HG03196 (cell line): ENCODE data around the gene NOL3.

Source experiments
- ATAC-seq: cut with Tn5 transposase; IDR thresholded peaks from one replicate; pipeline ENCODE4 v1.9.1; 2021; ENCODE audit not compliant: unreplicated experiment

The NOL3 gene

GRCh38 chr16:67204076-67204475 lies 33.7 kb downstream of the NOL3 start:
- ATAC-seq, result no peak

GRCh38 chr16:67206129-67206837 lies 35.9 kb downstream of the NOL3 start:
- ATAC-seq, result no peak

- no peak for ATAC-seq
Measured at GRCh38 chr16:67206838-67207248, 36.5 kb downstream of the NOL3 start.

GRCh38 chr16:67207249-67208091 lies 37.1 kb downstream of the NOL3 start:
- no peak for ATAC-seq

- no peak for ATAC-seq
Measured at GRCh38 chr16:67208154-67208896, 38.0 kb downstream of the NOL3 start.

- ATAC-seq, result no peak
Measured at GRCh38 chr16:67209565-67209964, 39.2 kb downstream of the NOL3 start.

GRCh38 chr16:67210069-67210937 lies 40.0 kb downstream of the NOL3 start:
- no peak for ATAC-seq

- no peak for ATAC-seq
Measured at GRCh38 chr16:67211674-67212073, 41.3 kb downstream of the NOL3 start.

GRCh38 chr16:67212766-67213165 lies 42.4 kb downstream of the NOL3 start:
- ATAC-seq, result no peak

GRCh38 chr16:67213197-67214019 lies 43.1 kb downstream of the NOL3 start:
- no peak for ATAC-seq

GRCh38 chr16:67215706-67216105 lies 45.4 kb downstream of the NOL3 start:
- ATAC-seq, result no peak

GRCh38 chr16:67216612-67217490 lies 46.5 kb downstream of the NOL3 start:
- ATAC-seq, result no peak

- ATAC-seq, result no peak
Measured at GRCh38 chr16:67223992-67224391, 53.7 kb downstream of the NOL3 start.
